ENCODE results near the gene WIPF3. TPM values are rescaled to one million over a fixed set of nuclear protein-coding genes. Genes with fewer than 3 reads are reported as not detected.

The WIPF3 gene
- total RNA-seq, 1 donor from 2014 or later, result not detected

DNA sequence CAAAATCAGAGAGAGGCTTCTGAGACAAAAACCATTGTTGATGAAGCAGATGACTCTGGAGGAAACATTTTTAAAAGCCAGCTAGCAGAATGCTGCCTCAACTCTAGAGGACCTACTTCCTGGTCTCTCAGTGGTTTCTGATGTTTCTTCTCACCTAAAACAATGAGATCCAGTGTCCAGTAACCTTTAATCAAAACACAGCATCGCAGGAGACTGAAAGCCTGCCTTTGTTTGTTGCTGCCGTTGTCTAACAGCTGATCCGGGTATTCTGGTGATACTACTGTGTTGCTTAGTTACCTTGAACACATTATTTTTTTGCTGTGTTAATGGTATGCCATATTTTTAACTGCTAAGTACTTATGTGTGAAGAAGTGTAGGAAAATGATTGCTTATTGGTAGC, 70.9 kb downstream of the WIPF3 start:
- Mint-ChIP-seq H3K36me3 (ENCODE audit: unreplicated experiment) (no peaks in the 10 kb centered on the region), H3K4me3 (ENCODE audit: unreplicated experiment) (no peak overlapping the region), H3K27me3 (ENCODE audit: unreplicated experiment) (peaks cover 33% of the 10 kb centered on the region), H3K4me1 (ENCODE audit: unreplicated experiment) (peaks cover 8% of the 10 kb centered on the region), H3K27ac (ENCODE audit: unreplicated experiment) (no peak overlapping the region), H3K9me3 (ENCODE audit: unreplicated experiment) (no peaks in the 10 kb centered on the region)
- no peak for DNase-seq (ENCODE audit: extremely low spot score, unreplicated experiment)
- TF ChIP-seq, protein P1, sequence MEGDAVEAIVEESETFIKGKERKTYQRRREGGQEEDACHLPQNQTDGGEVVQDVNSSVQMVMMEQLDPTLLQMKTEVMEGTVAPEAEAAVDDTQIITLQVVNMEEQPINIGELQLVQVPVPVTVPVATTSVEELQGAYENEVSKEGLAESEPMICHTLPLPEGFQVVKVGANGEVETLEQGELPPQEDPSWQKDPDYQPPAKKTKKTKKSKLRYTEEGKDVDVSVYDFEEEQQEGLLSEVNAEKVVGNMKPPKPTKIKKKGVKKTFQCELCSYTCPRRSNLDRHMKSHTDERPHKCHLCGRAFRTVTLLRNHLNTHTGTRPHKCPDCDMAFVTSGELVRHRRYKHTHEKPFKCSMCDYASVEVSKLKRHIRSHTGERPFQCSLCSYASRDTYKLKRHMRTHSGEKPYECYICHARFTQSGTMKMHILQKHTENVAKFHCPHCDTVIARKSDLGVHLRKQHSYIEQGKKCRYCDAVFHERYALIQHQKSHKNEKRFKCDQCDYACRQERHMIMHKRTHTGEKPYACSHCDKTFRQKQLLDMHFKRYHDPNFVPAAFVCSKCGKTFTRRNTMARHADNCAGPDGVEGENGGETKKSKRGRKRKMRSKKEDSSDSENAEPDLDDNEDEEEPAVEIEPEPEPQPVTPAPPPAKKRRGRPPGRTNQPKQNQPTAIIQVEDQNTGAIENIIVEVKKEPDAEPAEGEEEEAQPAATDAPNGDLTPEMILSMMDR (IDR thresholded peaks at IDR 0.05), result no peak

DNA sequence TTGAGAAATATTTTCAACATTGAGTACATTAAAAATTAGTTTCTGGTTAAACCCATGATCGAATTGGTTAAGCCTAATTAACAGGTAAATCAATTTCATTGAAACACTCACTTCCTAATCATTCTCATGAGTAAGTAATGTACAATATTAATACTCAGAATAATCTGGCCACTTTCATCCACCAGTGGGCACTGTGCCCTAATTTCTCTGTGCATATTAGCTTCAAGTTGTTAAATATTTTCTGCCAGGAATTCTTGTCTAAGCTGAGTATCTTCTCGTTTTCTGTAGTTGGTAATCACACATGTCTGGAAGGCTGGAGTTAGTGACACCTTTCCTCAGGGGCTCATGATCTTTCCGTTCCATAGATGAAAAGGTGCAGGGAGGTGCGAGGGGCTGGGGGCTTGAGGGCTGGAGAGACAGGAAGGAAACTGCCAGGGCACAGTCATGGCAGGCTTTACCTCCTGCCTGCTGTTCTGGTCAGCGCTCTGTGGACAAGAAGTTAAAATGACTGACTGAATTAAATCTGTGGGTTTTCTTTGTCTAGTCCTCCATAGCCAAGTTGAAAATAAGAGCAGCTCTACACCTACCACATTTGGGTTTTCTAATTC, 71.9 kb downstream of the WIPF3 start:
- Mint-ChIP-seq H3K27me3 (ENCODE audit: unreplicated experiment) (peaks cover 38% of the 10 kb centered on the region), H3K9me3 (ENCODE audit: unreplicated experiment) (no peaks in the 10 kb centered on the region), H3K4me1 (ENCODE audit: unreplicated experiment) (peaks cover 4% of the 10 kb centered on the region), H3K36me3 (ENCODE audit: unreplicated experiment) (no peaks in the 10 kb centered on the region), H3K4me3 (ENCODE audit: unreplicated experiment) (no peak overlapping the region), H3K27ac (ENCODE audit: unreplicated experiment) (no peak overlapping the region)
- TF ChIP-seq, protein P1 (IDR thresholded peaks at IDR 0.05), result peak; percentile 72
- no peak for DNase-seq (ENCODE audit: extremely low spot score, unreplicated experiment)

DNA sequence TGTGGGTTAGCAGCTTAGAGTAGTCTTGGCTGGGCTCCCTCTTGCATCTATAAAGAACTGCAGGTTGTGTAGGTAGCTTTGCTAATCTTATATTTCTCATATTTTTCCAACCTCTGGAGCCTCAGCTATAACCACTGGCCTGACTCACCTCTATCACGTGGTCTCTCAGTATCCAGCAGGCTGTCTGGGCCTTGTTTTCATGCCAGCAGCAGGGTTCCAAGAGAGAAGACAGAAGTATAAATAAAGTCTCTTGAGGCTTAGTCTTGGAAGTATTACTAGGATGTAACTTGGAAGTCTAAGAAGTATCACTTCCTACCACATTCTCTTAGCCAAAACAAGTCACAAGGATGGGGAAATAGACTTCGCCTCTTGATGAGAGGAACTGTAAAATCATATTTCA, 73.3 kb downstream of the WIPF3 start:
- peaks cover 4% of the 10 kb centered on the region for H3K4me1 Mint-ChIP-seq (ENCODE audit: unreplicated experiment)
- TF ChIP-seq, protein P1 (IDR thresholded peaks at IDR 0.05), result no peak
- H3K9me3 Mint-ChIP-seq (ENCODE audit: unreplicated experiment), result no peaks in the 10 kb centered on the region
- DNase-seq (ENCODE audit: extremely low spot score, unreplicated experiment), result no peak
- H3K27me3 Mint-ChIP-seq (ENCODE audit: unreplicated experiment), result peaks cover 39% of the 10 kb centered on the region
- H3K27ac Mint-ChIP-seq (ENCODE audit: unreplicated experiment), result no peak overlapping the region
- no peak overlapping the region for H3K4me3 Mint-ChIP-seq (ENCODE audit: unreplicated experiment)
- H3K36me3 Mint-ChIP-seq (ENCODE audit: unreplicated experiment), result no peaks in the 10 kb centered on the region

DNA sequence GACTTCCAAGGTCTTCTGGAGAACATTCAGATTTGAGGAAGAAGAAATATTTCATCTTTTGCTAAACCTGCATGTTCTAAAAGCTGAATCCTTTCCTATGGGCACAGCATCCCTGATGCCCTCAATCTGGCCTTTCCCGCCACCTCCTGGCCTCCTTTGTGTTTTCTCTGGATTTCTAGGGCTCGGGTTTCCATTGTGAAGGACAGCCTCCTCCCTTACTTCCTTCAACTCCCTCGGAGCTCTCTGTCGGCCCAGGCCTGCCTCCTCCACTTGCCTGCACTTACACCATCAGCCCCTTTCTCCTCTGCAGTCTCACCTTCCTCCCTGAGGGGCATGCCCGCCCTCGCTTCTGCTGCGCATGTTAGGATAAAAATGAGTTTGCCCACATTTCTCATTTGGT, 75.4 kb downstream of the WIPF3 start:
- no peak for DNase-seq (ENCODE audit: extremely low spot score, unreplicated experiment)
- H3K27ac Mint-ChIP-seq (ENCODE audit: unreplicated experiment), result no peak overlapping the region
- no peak overlapping the region for H3K4me3 Mint-ChIP-seq (ENCODE audit: unreplicated experiment)
- H3K36me3 Mint-ChIP-seq (ENCODE audit: unreplicated experiment), result no peaks in the 10 kb centered on the region
- no peaks in the 10 kb centered on the region for H3K9me3 Mint-ChIP-seq (ENCODE audit: unreplicated experiment)
- peaks cover 4% of the 10 kb centered on the region for H3K4me1 Mint-ChIP-seq (ENCODE audit: unreplicated experiment)
- TF ChIP-seq, protein P1 (IDR thresholded peaks at IDR 0.05), result no peak
- peaks cover 26% of the 10 kb centered on the region for H3K27me3 Mint-ChIP-seq (ENCODE audit: unreplicated experiment)

DNA sequence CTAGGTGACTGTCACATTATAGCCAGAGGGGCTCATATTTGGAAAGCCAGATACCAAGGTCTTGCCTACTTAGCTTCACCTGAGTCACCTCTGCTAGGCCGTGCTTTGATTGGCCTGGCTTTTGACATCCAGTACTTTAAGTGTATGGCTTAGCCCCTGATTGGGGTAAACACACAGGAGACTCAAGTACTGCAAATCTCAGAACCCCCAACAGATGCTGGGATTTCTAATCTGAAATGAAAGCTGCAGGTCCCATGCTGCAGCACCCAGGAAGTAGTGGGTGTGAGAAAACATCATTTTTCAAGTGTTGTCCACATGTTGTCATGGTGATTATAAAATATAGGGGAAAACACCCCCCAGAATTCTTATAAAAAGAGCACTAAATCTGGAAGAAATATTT, 76.2 kb downstream of the WIPF3 start:
- H3K27me3 Mint-ChIP-seq (ENCODE audit: unreplicated experiment), result peaks cover 19% of the 10 kb centered on the region
- TF ChIP-seq, protein P1 (IDR thresholded peaks at IDR 0.05), result no peak
- H3K4me3 Mint-ChIP-seq (ENCODE audit: unreplicated experiment), result no peak overlapping the region
- peaks cover 4% of the 10 kb centered on the region for H3K4me1 Mint-ChIP-seq (ENCODE audit: unreplicated experiment)
- no peaks in the 10 kb centered on the region for H3K36me3 Mint-ChIP-seq (ENCODE audit: unreplicated experiment)
- H3K27ac Mint-ChIP-seq (ENCODE audit: unreplicated experiment), result no peak overlapping the region
- no peaks in the 10 kb centered on the region for H3K9me3 Mint-ChIP-seq (ENCODE audit: unreplicated experiment)
- DNase-seq (ENCODE audit: extremely low spot score, unreplicated experiment), result no peak
